GM12874 (cell line): ENCODE measurements around the gene LIN7A.

Experiments used
- CTCF ChIP-seq: IDR thresholded peaks from 2 replicates; pipeline ENCODE4 v1.5.1; 2011; ENCODE audit warnings: low read depth, mild to moderate bottlenecking, control low read depth, low read length, moderate library complexity; ENCODE audit not compliant: insufficient read depth

The LIN7A gene

GRCh38 chr12:80838708-80839107 is 99.0 kb downstream of the LIN7A start:
- no peak for TF ChIP-seq CTCF

- no peak for TF ChIP-seq CTCF
Observed at GRCh38 chr12:80838024-80838658, 99.6 kb downstream of the LIN7A start.

GRCh38 chr12:80837342-80837978 is 100.3 kb downstream of the LIN7A start:
- TF ChIP-seq CTCF, result peak; percentile 66

- no peak for TF ChIP-seq CTCF
Observed at GRCh38 chr12:80834724-80835123, 103.0 kb downstream of the LIN7A start.

- no peak for TF ChIP-seq CTCF
Observed at GRCh38 chr12:80830533-80831088, 107.1 kb downstream of the LIN7A start.

GRCh38 chr12:80829767-80830166 is 108.0 kb downstream of the LIN7A start:
- no peak for TF ChIP-seq CTCF

GRCh38 chr12:80825506-80825905 is 112.2 kb downstream of the LIN7A start:
- TF ChIP-seq CTCF, result no peak
